Neural progenitor cell (in vitro differentiated cells): Measurements from ENCODE around the gene SMC3.

Experiments
- EZH2phosphoT487 ChIP-seq: fragments of 200-600 bp; sonication (generic); IDR thresholded peaks from 2 replicates; pipeline ENCODE4 v1.6.1; 2017; ENCODE audit warnings: antibody characterized with exemption
- TF ChIP-seq, protein P1 (sequence below): fragments of 200-600 bp; sonication (generic); IDR thresholded peaks from 2 replicates; pipeline ENCODE4 v1.5.1; 2017; ENCODE audit warnings: antibody characterized with exemption, mild to moderate bottlenecking

DNA sequence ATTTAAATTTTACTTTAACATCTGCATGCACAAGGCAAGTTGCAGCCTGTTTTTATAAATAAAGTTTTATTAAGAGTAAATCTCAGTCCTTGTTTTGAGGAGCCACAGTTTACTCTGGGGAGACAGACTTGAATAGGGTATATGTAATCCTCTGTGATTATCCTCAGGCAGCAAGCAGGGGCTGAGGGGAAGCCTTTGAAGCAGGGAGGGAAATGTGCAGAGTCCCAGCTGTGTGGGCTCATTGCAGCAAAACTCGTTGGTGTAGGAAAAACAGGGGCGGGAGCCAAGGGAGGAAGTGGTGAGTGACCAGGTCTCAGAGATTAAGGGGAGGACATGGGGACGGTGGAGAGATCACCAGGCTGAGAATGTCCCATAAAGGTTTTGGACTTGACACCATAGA, 34.3 kb upstream of the SMC3 start:
- TF ChIP-seq, protein P1, sequence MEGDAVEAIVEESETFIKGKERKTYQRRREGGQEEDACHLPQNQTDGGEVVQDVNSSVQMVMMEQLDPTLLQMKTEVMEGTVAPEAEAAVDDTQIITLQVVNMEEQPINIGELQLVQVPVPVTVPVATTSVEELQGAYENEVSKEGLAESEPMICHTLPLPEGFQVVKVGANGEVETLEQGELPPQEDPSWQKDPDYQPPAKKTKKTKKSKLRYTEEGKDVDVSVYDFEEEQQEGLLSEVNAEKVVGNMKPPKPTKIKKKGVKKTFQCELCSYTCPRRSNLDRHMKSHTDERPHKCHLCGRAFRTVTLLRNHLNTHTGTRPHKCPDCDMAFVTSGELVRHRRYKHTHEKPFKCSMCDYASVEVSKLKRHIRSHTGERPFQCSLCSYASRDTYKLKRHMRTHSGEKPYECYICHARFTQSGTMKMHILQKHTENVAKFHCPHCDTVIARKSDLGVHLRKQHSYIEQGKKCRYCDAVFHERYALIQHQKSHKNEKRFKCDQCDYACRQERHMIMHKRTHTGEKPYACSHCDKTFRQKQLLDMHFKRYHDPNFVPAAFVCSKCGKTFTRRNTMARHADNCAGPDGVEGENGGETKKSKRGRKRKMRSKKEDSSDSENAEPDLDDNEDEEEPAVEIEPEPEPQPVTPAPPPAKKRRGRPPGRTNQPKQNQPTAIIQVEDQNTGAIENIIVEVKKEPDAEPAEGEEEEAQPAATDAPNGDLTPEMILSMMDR = no peak
- no peak for TF ChIP-seq EZH2phosphoT487
